ENCODE results near the gene PDLIM1.
"Not testable (repeated sequence)": the region's sequence is repeated elsewhere in the genome, so short reads cannot be mapped to it uniquely, and the experiment has no call there.

DNA sequence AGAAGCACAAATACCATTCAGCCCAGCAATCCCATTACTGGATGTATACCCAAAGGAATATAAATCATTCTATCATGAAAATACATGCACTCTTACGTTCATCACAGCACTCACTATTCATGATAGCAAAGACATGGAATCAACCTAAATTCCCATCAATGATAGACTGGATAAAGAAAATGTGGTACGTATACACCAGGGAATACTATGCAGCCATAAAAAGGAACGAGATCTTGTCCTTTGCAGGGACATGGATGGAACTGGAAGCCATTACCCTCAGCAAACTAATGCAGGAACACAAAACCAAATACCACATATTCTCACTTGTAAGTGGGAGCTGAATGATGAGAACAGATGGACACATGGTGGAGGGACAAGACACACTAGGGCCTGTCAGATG lies 50.7 kb downstream of the PDLIM1 start:
- not testable (repeated sequence) for TF ChIP-seq POLR2AphosphoS5 (IDR thresholded peaks at IDR 0.05; ENCODE audit: low read length)
- TF ChIP-seq, protein P1, sequence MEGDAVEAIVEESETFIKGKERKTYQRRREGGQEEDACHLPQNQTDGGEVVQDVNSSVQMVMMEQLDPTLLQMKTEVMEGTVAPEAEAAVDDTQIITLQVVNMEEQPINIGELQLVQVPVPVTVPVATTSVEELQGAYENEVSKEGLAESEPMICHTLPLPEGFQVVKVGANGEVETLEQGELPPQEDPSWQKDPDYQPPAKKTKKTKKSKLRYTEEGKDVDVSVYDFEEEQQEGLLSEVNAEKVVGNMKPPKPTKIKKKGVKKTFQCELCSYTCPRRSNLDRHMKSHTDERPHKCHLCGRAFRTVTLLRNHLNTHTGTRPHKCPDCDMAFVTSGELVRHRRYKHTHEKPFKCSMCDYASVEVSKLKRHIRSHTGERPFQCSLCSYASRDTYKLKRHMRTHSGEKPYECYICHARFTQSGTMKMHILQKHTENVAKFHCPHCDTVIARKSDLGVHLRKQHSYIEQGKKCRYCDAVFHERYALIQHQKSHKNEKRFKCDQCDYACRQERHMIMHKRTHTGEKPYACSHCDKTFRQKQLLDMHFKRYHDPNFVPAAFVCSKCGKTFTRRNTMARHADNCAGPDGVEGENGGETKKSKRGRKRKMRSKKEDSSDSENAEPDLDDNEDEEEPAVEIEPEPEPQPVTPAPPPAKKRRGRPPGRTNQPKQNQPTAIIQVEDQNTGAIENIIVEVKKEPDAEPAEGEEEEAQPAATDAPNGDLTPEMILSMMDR (IDR thresholded peaks at IDR 0.05 in 2 of 3, conservative IDR thresholded peaks at IDR 0.05 in 1 of 3; ENCODE audit: control insufficient read depth in 2 of 3, extremely low read depth in 1 of 3, insufficient read depth in 1 of 3, low read depth in 3 of 3, low read length in 3 of 3), result not testable (repeated sequence)

Data from GM12878 (cell line).